A673 (cell line): Measurements from ENCODE around the gene HSF5. TPM values are rescaled to one million over a fixed set of nuclear protein-coding genes. Genes with fewer than 3 reads are reported as not detected.

ENCODE experiments used
- BruUV-seq: library from RNA; stranded (reverse); fragments of 400-500 nt; replicated peaks from 2 replicates; lab custom pipeline; 2021; lab: Mats Ljungman, UMichigan
- CTCF ChIA-PET: fragments of 300-600 bp; sonication (Branson Sonifier 250); formaldehyde crosslinking; loops from one replicate; lab custom pipeline; 2022; ENCODE audit warnings: antibody characterized with exemption; lab: Charles Lee
- POLR2A ChIA-PET: fragments of 300-600 bp; sonication (Branson Sonifier 250); formaldehyde crosslinking; loops from one replicate; lab custom pipeline; 2022; ENCODE audit warnings: antibody characterized with exemption; ENCODE audit not compliant: low non-redundant PET; lab: Charles Lee
- DNase-seq: peaks from one replicate; pipeline ENCODE4 v3.0.0-alpha.2; 2015; ENCODE audit warnings: low spot score
- H3K27ac ChIP-seq: fragments of 200-600 bp; sonication (generic); 2 replicates; pipeline ENCODE4 v1.5.1; 2016; ENCODE audit warnings: mixed run types, low read depth, mild to moderate bottlenecking, mixed read lengths, antibody characterized with exemption, low read length; ENCODE audit not compliant: poor library complexity, severe bottlenecking
- H3K27me3 ChIP-seq: fragments of 200-600 bp; sonication (generic); replicated peaks from 2 replicates; pipeline ENCODE4 v1.6.1; 2017; ENCODE audit warnings: mixed run types, low read depth, mild to moderate bottlenecking, mixed read lengths, antibody characterized with exemption, low read length; ENCODE audit not compliant: insufficient read depth, poor library complexity
- H3K36me3 ChIP-seq: fragments of 200-600 bp; sonication (generic); 2 replicates; pipeline ENCODE4 v1.6.1; 2016; ENCODE audit warnings: mixed run types, mild to moderate bottlenecking, mixed read lengths, antibody characterized with exemption, low read length; ENCODE audit not compliant: insufficient read depth, poor library complexity, severe bottlenecking
- H3K4me1 ChIP-seq: fragments of 200-600 bp; sonication (generic); 2 replicates; pipeline ENCODE4 v1.6.1; 2017; ENCODE audit warnings: mixed run types, mild to moderate bottlenecking, mixed read lengths, antibody characterized with exemption, low read length; ENCODE audit not compliant: insufficient read depth, poor library complexity, severe bottlenecking
- H3K4me3 ChIP-seq: fragments of 200-600 bp; sonication (generic); 2 replicates; pipeline ENCODE4 v1.5.1; 2016; ENCODE audit warnings: low read depth, mixed run types, mild to moderate bottlenecking, mixed read lengths, low read length; ENCODE audit not compliant: poor library complexity, severe bottlenecking
- H3K9me3 ChIP-seq: fragments of 200-600 bp; sonication (generic); 2 replicates; pipeline ENCODE4 v1.6.1; 2016; ENCODE audit warnings: mixed run types, low read depth, mild to moderate bottlenecking, mixed read lengths, antibody characterized with exemption, low read length; ENCODE audit not compliant: poor library complexity, severe bottlenecking
- CTCF ChIP-seq: fragments of 300-800, 200-600 bp; sonication (generic); conservative IDR thresholded peaks from 2 replicates; pipeline ENCODE4 v1.5.1; 2017; ENCODE audit warnings: low read depth, mild to moderate bottlenecking, antibody characterized with exemption, low read length, moderate library complexity, mixed read lengths
- EZH2 ChIP-seq: fragments of 200-600 bp; sonication (generic); IDR thresholded peaks from 2 replicates; pipeline ENCODE4 v1.6.1; 2017; ENCODE audit warnings: borderline replicate concordance, low read depth, mild to moderate bottlenecking, mixed read lengths, antibody characterized with exemption, low read length; ENCODE audit not compliant: poor library complexity, severe bottlenecking
- intact Hi-C: fragments of 100-400 bp; cut with micrococcal nuclease; formaldehyde crosslinking; loops from one replicate; pipeline ENCODE4 v1.10.0; 2022; ENCODE audit not compliant: unreplicated experiment
- total RNA-seq: library from RNA; stranded (reverse); gene quantifications from 2 replicates; pipeline ENCODE4 v1.2.3, GENCODE V29; 2021

Gene HSF5
- total RNA-seq, 1 experiment from 2014 or later, result 0.06 TPM

DNA sequence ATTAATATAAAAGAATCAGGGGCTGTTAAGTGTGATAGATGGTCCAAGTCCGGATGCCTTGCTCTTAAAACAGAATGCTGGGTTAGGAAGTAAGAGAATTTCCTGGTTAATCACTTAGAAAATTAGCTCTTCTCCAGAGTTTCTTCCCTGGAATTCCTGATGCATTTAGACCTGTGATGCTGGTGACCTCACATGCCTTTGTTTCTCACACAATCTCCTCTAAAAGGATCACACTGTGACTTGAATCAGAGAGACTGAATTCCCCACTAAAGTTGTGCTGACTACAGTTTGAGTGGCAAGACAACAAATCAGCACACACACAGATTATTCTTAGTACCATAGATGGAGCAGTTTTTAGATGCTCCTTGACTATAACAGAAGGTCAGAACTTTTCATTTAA is 66.5 kb downstream of the HSF5 start:
- Histone ChIP-seq H3K27me3 (peaks cover 26% of the 10 kb centered on the region), H3K4me3 (no peak overlapping the region), H3K36me3 (no peaks in the 10 kb centered on the region), H3K4me1 (no peaks in the 10 kb centered on the region), H3K9me3 (no peaks in the 10 kb centered on the region), H3K27ac (no peak overlapping the region)
- TF ChIP-seq EZH2, result no peak
- BruUV-seq, result no TSS peak
- CTCF ChIA-PET, result no interaction called here
- POLR2A ChIA-PET, result no interaction called here
- no peak for DNase-seq
- intact Hi-C loops, result no loop called here

DNA sequence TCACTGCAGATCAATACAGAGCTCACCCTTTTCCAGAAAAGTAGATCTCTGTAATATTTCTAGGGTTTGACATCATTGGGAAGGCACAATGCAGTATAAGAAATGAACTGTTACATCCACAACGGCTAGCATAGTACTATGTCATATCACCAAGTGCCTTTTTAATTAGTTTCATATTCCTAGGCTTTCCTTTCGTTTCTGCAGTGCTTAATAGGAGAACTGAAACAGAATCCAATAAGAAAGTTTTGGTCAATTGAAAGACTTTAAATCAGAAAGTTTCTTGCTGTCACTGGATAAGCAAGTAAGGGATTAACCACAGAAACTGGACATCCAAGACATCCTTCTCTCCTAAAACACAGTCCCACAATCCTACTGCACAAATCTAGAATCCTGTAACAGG is 67.4 kb downstream of the HSF5 start:
- POLR2A ChIA-PET, result no interaction called here
- intact Hi-C loops, result no loop called here
- H3K27me3 ChIP-seq, result peaks cover 26% of the 10 kb centered on the region
- DNase-seq, result no peak
- H3K36me3 ChIP-seq, result no peaks in the 10 kb centered on the region
- H3K9me3 ChIP-seq, result no peaks in the 10 kb centered on the region
- H3K4me3 ChIP-seq, result no peak overlapping the region
- no peak for TF ChIP-seq EZH2
- BruUV-seq, result no TSS peak
- H3K27ac ChIP-seq, result no peak overlapping the region
- CTCF ChIA-PET, result no interaction called here
- no peaks in the 10 kb centered on the region for H3K4me1 ChIP-seq

- H3K27ac ChIP-seq, result no peak within 1 kb of the TSS
- no peaks in the 10 kb centered on the region for H3K4me1 ChIP-seq
- H3K9me3 ChIP-seq, result no peaks in the 10 kb centered on the region
- intact Hi-C loops, result no loop called here
- no peak for TF ChIP-seq EZH2
- peak; percentile 85 for TF ChIP-seq CTCF
- H3K36me3 ChIP-seq, result no peaks in the 10 kb centered on the region
- H3K4me3 ChIP-seq, result peak within 1 kb of the TSS; percentile 26
- BruUV-seq, result no TSS peak
- H3K27me3 ChIP-seq, result peaks cover 24% of the 10 kb centered on the region
- peak; percentile 90 for DNase-seq
- ChIA-PET POLR2A (no interaction called here), CTCF (interaction anchor here (0.5 to 1.2 kb wide), 10 partner anchors 9 to 536 kb away, joined by 3 to 12 read pairs (median 4); partner anchors contain the start of gene SUPT4H1)
Measured at GRCh38 chr17:58417300-58418092, 70.7 kb downstream of the HSF5 start, which contains the start of gene RNF43. RNF43 (minus strand) TSS chr17:58417534; CDS start chr17:58415577, 1,957 bp downstream.

- no TSS peak for BruUV-seq
- ChIA-PET CTCF (interaction anchor here (0.7 to 1.2 kb wide), 3 partner anchors 109 to 217 kb away, joined by 3 to 9 read pairs (median 4); no protein-coding TSS in a partner anchor), POLR2A (no interaction called here)
- DNase-seq, result no peak
- no peak for TF ChIP-seq CTCF
- no peak for TF ChIP-seq EZH2
- Histone ChIP-seq H3K9me3 (no peaks in the 10 kb centered on the region), H3K27me3 (peaks cover 24% of the 10 kb centered on the region), H3K4me3 (peak overlapping the region; percentile 26), H3K36me3 (no peaks in the 10 kb centered on the region), H3K27ac (no peak overlapping the region), H3K4me1 (no peaks in the 10 kb centered on the region)
- intact Hi-C loops, result no loop called here
Measured at GRCh38 chr17:58416937-58417299, 71.3 kb downstream of the HSF5 start.
